HG03460 (cell line): ENCODE data around the gene COL4A1.

Source experiments
- ATAC-seq: cut with Tn5 transposase; IDR thresholded peaks from one replicate; pipeline ENCODE4 v1.9.1; 2021; ENCODE audit not compliant: unreplicated experiment

The COL4A1 gene

GRCh38 chr13:110297766-110298504, 9.0 kb downstream of the COL4A1 start:
- no peak for ATAC-seq

- ATAC-seq: no peak
Measured at GRCh38 chr13:110297011-110297410, 9.9 kb downstream of the COL4A1 start.

- no peak for ATAC-seq
Measured at GRCh38 chr13:110294622-110295021, 12.3 kb downstream of the COL4A1 start.

DNA sequence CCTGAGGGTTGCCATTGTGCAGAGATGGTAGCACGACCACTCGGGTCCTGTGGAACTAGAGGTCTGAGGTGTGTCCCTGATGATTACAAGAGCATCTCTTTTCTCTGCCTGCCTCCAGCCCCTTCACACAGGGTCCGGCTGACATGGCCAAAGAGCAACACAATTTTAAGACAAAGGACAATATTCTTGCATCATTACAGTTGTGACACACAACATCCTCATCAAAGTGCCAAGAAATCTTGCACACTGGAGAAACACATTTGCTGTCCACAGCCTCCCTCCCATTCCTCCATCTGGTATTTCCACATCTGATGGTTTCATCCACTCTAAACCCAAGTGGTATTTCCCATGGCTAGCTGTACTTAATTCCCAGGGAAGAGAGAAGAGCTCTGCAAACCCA, 12.8 kb downstream of the COL4A1 start:
- no peak for ATAC-seq

DNA sequence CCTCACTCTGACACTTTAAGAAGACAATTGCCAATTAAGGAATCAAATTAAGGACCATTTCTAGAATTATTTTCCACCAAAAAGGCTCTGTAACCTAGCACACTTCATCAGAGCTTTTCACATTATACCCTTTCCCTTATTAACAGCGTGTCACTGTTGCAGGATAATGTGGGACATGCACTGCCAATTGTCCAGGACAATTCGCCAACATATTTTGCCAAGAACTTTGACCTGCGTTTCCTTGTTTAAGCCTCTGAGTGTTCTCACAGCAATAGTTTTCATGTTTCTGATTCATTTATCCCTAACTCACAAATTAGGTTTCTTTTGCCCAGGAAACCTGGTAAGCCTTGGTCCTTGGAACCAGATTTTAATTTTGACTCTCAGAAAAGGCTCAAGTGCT, 13.3 kb downstream of the COL4A1 start:
- ATAC-seq: no peak

DNA sequence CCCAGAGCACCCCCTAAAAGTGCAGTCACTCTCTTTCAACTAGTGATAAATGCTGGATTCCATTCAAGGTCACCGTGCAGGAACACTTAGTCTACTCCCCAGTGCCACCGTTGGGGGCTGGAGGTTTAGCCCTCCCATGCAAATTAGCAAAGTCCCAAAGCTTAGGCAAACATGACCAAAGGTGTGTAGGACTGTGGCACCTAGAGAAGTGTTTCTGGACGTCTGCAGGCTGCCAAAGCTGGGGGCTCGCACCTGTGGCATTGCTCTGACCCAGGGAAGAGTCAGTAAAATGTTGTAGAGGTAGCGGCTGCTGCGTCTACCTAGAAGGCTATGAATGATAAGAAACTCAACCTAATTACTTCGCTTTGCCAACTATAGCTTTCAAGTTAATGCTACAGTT, 13.9 kb downstream of the COL4A1 start:
- ATAC-seq: no peak

GRCh38 chr13:110291286-110291685, 15.7 kb downstream of the COL4A1 start:
- no peak for ATAC-seq

DNA sequence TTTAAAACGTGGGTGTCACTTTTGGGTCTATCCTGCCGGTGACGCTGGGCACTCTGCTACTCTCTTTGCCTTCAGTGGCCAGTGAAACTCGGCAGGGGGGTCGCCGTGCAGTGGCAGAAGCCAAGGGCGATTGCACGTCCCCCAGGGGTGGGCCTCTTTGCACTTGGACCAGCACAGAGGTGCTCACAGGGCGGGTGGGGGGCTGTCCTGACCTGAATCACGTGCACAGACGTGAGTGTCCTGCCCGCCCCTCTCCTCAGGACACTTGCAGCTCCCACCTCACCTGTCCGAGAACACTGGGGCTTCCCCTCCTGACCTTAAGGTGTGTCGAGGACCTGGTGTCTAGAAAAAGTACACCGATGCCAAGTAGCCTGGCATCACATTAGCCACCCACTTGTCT, 16.1 kb downstream of the COL4A1 start:
- ATAC-seq: no peak

- no peak for ATAC-seq
Measured at GRCh38 chr13:110290153-110290552, 16.8 kb downstream of the COL4A1 start.

- ATAC-seq: no peak
Measured at GRCh38 chr13:110289661-110290060, 17.3 kb downstream of the COL4A1 start.

GRCh38 chr13:110289174-110289573, 17.8 kb downstream of the COL4A1 start:
- ATAC-seq: no peak

GRCh38 chr13:110286833-110287819, 19.8 kb downstream of the COL4A1 start:
- ATAC-seq: no peak

DNA sequence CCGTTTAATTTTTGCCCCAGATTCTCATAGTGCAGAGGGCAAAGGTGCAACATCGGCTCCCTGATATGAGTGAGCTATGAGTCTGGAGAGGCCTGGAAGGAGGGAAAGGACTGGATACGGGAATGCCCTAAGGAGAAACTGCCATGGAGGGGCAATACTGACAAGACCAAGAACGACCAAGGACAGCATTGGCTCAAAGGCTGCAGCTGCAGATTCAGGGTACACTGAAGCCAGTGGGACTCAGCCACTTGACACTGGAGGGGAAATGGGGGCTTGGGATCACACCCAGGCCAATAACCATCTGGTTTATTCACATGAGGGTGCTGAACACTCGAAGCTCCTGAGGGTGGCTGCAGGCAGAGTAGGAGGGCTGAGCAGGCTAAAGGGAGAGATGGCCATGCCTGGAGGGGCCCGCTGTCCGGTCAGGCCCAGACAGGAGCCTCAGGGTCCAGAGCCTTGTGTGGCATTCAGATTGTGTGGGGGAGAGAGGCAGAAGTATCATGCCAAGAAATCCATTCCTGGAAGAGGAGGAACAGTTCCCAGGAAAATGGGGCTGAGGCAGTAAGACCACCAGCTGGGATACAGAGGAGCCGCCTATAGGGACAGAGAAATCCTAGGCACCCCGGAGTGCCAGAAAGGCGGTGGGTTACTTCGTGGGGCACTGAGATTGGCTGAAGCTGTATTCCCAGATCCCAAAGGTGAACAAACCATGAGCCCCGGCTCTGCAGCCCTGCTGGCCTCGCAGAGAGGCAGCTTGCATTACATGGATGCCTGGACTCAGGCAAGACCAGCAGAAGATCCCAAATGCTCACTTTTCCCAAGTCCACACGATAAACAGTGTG, 20.7 kb downstream of the COL4A1 start:
- no peak for ATAC-seq

DNA sequence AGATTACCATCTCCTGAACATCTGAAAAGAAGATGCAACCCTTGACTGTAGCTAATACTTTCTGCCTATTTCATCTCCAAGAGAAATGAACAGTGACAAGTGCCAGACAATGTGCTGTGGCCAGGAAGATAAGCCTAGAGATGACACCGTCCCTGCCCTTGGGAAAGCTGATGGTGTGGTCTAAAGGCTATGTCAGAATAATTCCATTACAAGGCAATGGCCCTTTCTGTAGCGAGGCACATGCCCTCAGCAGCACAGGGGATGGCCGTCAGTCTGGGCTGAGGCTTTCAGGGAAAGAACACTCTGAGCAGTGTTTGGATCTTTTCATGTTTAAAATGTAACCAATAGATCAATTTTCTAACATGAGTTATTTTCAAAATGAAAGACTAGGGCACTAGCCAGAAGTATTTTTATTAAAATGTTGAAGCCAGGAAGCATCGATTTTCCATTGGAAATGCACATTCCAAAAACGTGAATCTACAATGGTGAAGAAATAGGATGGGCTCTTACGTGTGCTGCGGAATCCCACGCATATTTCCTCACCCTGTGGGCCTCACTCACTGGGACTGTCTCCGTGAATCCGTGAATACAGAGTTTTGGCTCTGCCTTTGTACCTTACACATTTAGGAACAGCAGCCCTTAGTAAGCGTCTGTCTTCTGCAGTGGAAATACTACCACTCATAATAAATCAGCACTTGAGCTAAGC, 22.0 kb downstream of the COL4A1 start:
- no peak for ATAC-seq

DNA sequence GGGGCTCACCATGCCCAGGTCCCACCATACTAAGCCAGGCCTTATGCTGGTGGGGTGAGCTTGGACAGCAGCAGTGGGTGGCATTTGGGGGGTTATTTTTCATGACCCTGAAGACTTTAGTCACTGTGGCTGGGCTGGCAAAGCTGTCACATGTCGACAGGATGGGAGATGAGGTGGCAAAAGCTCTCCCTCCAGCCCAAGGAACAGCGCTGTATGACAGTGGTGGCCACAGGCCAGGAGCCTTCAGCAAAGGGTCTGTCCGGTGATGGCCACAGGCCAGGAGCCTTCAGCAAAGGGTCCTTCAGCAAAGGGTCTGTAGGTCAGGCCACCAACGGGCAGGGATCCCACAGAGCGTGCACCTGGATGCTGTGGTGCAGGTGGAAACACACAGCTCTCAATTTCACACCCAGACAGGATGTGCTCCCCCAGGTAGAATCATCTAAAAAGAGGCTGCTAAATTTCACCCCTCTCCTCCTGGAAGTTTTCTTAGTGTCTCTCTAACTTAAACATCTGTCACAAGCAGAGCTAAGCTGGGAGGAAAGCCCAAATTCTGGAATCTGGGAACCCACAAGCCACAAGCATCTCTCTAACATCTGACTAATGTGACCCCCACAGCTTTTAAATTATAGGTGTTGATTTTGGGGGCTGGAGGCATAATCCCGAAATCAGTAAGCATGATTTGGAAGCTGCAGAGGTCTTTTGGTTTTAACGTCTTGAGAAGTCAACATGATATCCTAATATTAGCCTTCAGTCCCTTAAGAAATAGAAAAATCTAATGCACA, 23.0 kb downstream of the COL4A1 start:
- no peak for ATAC-seq

GRCh38 chr13:110282316-110282841, 24.6 kb downstream of the COL4A1 start:
- ATAC-seq: no peak

DNA sequence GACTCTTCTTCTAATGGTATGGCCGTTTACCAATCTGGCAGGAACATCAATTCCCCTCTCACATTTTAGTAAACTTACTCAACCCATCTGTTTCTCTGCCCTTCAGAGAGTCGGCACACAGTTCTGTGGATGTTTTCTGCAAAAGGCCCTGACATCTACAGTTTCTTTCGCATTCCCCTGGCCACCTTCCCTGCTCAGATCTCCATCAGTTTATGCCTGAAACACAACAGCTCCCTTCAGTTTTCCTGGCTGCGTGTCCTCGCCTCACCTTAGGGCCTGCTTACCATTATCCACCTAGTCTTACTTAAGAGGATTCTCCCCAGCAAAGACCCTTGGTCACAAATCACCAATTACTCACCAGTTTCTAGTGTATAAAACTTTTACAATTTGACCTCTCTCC, 25.2 kb downstream of the COL4A1 start:
- no peak for ATAC-seq

DNA sequence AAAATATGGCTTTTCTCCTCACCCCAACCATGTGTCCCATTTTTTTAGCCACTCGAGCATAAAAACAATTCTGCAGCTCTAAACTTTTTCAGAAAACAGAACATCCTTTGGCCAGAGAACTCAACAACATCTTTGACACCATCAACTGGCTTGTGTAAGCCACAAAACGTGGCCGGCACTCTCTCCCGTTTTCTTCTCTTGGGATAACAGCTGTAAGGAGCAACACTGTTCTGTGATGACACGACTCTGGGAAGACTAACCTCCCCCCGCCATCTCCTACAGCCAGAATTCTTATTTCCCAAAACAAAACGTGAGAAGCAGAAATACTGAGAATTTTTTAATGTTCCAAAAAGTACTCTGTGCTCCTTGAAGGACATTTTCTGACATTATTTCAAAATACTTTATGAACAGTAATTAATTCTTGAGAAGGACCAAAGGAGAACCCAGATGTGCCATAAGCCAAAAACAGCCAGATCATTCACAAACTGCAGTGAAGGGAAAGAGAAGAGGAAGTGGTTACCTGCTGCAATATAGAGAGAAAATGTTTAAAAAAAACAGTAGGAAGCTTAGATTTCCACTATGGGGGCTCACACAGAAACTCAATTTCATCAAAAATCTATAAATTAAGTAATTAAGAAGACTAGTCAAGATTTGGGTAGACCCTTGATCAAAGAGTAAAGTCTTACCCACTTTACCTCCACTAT, 25.8 kb downstream of the COL4A1 start:
- no peak for ATAC-seq

DNA sequence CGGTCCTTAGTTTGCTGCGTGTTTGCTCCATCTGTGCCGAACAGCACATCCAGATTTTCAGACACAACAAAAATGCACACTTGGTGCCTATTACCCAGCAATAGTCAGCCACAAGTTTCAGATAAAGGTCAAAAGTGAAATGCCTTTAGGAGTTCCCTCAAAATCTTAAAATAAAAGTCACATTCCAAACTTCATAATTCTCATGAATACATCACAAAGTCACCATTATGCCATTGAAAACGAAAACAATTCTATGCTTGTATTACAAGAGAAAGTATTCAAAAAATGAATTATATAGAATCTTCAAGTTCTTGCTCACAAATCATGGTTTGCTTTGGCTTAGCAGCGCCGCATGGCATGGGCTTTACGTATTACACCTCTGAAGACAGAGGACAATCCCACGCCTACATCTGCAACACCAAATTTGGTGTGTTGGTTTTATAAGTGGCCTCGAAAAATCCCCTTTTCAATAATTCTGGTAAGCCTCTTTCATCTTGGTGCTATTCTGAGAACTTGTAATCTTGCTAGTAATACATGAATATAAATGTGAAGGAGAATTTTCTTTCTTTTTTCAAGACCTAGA, 26.6 kb downstream of the COL4A1 start:
- no peak for ATAC-seq
